PC-9 (cell line): ENCODE measurements around the gene RIOK3. TPM values are rescaled to one million over a fixed set of nuclear protein-coding genes. Genes with fewer than 3 reads are reported as not detected.
"Not testable (repeated sequence)": the region's sequence is repeated elsewhere in the genome, so short reads cannot be mapped to it uniquely, and the experiment has no call there.

Experiments
- BruUV-seq: library from RNA; stranded (reverse); fragments of 400-500 nt; replicated peaks from 2 replicates; lab custom pipeline; 2021; lab: Mats Ljungman, UMichigan
- CTCF ChIA-PET: fragments of 300-600 bp; sonication (Branson Sonifier 250); formaldehyde crosslinking; loops from one replicate; lab custom pipeline; 2022; ENCODE audit warnings: antibody characterized with exemption; lab: Charles Lee
- POLR2A ChIA-PET: fragments of 300-600 bp; sonication (Branson Sonifier 250); formaldehyde crosslinking; loops from one replicate; lab custom pipeline; 2022; ENCODE audit warnings: antibody characterized with exemption; ENCODE audit not compliant: unreplicated experiment; lab: Charles Lee
- DNase-seq, 2 experiments: peaks; one replicate each; pipeline versions ENCODE4 v3.0.0 to v3.0.0-alpha.2; 2015 to 2022; ENCODE audit warnings: mixed read lengths in 1 of 2
- H2AFZ ChIP-seq: fragments of 200-600 bp; sonication (generic); 2 replicates; pipeline ENCODE4 v1.8.1; 2017; ENCODE audit warnings: antibody characterized with exemption
- H3F3A ChIP-seq: fragments of 200-600 bp; sonication (generic); 2 replicates; pipeline ENCODE4 v1.8.1; 2017; ENCODE audit warnings: antibody characterized with exemption, mild to moderate bottlenecking, low read depth; ENCODE audit not compliant: insufficient read depth
- H3K27ac ChIP-seq: fragments of 200-600 bp; sonication (generic); 2 replicates; pipeline ENCODE4 v1.6.1; 2016; ENCODE audit warnings: mixed run types
- H3K27me3 ChIP-seq: fragments of 200-600 bp; sonication (generic); 2 replicates; pipeline ENCODE4 v1.6.1; 2016; ENCODE audit warnings: low read depth, mixed run types; ENCODE audit not compliant: insufficient read depth
- H3K36me3 ChIP-seq: fragments of 200-600 bp; sonication (generic); 2 replicates; pipeline ENCODE4 v1.6.1; 2016; ENCODE audit warnings: low read depth, mixed run types
- H3K4me1 ChIP-seq: fragments of 200-600 bp; sonication (generic); replicated peaks from 2 replicates; pipeline ENCODE4 v1.6.1; 2016; ENCODE audit warnings: mixed run types; ENCODE audit not compliant: insufficient read depth
- H3K4me2 ChIP-seq: fragments of 200-600 bp; sonication (generic); 2 replicates; pipeline ENCODE4 v1.6.1; 2017; ENCODE audit warnings: mixed run types
- H3K4me3 ChIP-seq: fragments of 200-600 bp; sonication (generic); 2 replicates; pipeline ENCODE4 v1.6.1; 2016; ENCODE audit warnings: mixed run types
- H3K79me2 ChIP-seq: fragments of 200-600 bp; sonication (generic); 2 replicates; pipeline ENCODE4 v1.6.1; 2017; ENCODE audit warnings: low read depth, mixed run types
- H3K9me2 ChIP-seq: fragments of 200-600 bp; sonication (generic); 2 replicates; pipeline ENCODE4 v1.8.1; 2017; ENCODE audit warnings: mild to moderate bottlenecking; ENCODE audit not compliant: insufficient read depth
- H3K9me3 ChIP-seq: fragments of 200-600 bp; sonication (generic); 2 replicates; pipeline ENCODE4 v1.8.1; 2016; ENCODE audit warnings: low read depth; ENCODE audit not compliant: insufficient read depth
- H4K20me1 ChIP-seq: fragments of 200-600 bp; sonication (generic); 2 replicates; pipeline ENCODE4 v1.8.1; 2017; ENCODE audit not compliant: insufficient read depth
- EZH2 ChIP-seq: fragments of 200-600 bp; sonication (generic); IDR thresholded peaks from 2 replicates; pipeline ENCODE4 v1.8.0; 2017; ENCODE audit warnings: antibody characterized with exemption, low read depth
- intact Hi-C: fragments of 100-400 bp; cut with micrococcal nuclease; formaldehyde crosslinking; loops from one replicate; pipeline ENCODE4 v1.10.0; 2022; ENCODE audit not compliant: unreplicated experiment
- total RNA-seq: library from RNA; stranded (reverse); gene quantifications from 2 replicates; pipeline ENCODE4 v1.2.3, GENCODE V29; 2021
- TF ChIP-seq, protein P1 (sequence below): fragments of 200-600 bp; sonication (generic); conservative IDR thresholded peaks from 2 replicates; pipeline ENCODE4 v1.6.1; 2017; ENCODE audit warnings: mixed run types, antibody characterized with exemption, mild to moderate bottlenecking, moderate library complexity

RIOK3 gene
- total RNA-seq, 1 experiment from 2014 or later: 39.9 TPM

GRCh38 chr18:23503963-23504344 is 50.9 kb downstream of the RIOK3 start:
- TF ChIP-seq, protein P1, sequence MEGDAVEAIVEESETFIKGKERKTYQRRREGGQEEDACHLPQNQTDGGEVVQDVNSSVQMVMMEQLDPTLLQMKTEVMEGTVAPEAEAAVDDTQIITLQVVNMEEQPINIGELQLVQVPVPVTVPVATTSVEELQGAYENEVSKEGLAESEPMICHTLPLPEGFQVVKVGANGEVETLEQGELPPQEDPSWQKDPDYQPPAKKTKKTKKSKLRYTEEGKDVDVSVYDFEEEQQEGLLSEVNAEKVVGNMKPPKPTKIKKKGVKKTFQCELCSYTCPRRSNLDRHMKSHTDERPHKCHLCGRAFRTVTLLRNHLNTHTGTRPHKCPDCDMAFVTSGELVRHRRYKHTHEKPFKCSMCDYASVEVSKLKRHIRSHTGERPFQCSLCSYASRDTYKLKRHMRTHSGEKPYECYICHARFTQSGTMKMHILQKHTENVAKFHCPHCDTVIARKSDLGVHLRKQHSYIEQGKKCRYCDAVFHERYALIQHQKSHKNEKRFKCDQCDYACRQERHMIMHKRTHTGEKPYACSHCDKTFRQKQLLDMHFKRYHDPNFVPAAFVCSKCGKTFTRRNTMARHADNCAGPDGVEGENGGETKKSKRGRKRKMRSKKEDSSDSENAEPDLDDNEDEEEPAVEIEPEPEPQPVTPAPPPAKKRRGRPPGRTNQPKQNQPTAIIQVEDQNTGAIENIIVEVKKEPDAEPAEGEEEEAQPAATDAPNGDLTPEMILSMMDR: no peak
- TF ChIP-seq EZH2: no peak
- Histone ChIP-seq H3K27ac (no peak overlapping the region), H4K20me1 (peaks cover 4% of the 10 kb centered on the region; the same call in 1 of the 2 replicates), H3K4me3 (peak overlapping the region; percentile 77), H3F3A (no peaks in the 10 kb centered on the region), H3K4me1 (peaks cover 13% of the 10 kb centered on the region), H3K36me3 (no peaks in the 10 kb centered on the region), H3K9me3 (no peaks in the 10 kb centered on the region), H3K4me2 (peak overlapping the region; percentile 79), H3K27me3 (no peaks in the 10 kb centered on the region), H3K9me2 (no peaks in the 10 kb centered on the region), H2AFZ (peak overlapping the region; percentile 88), H3K79me2 (peaks cover 20% of the 10 kb centered on the region)
- BruUV-seq: no TSS peak
- CTCF ChIA-PET: no interaction called here
- POLR2A ChIA-PET: interaction anchor here (0.6 kb wide), 1 partner anchor 715 kb away, joined by 3 read pairs; no protein-coding TSS in a partner anchor
- intact Hi-C loops: loop anchor here (5.0 to 10.0 kb wide), 4 partner anchors 82 to 689 kb away; no protein-coding TSS in a partner anchor
- DNase-seq: no peak

- Histone ChIP-seq H3K27me3 (no peaks in the 10 kb centered on the region), H4K20me1 (peaks cover 4% of the 10 kb centered on the region; the same call in 1 of the 2 replicates), H3K4me3 (peak overlapping the region; percentile 77), H3K36me3 (no peaks in the 10 kb centered on the region), H3K4me1 (peaks cover 13% of the 10 kb centered on the region), H3K27ac (no peak overlapping the region), H3K9me3 (no peaks in the 10 kb centered on the region), H3K4me2 (peak overlapping the region; percentile 79), H3K9me2 (no peaks in the 10 kb centered on the region), H3F3A (no peaks in the 10 kb centered on the region), H2AFZ (no peak overlapping the region), H3K79me2 (peaks cover 20% of the 10 kb centered on the region)
- POLR2A ChIA-PET: no interaction called here
- TF ChIP-seq, protein P1: no peak
- TF ChIP-seq EZH2: no peak
- intact Hi-C loops: loop anchor here (5.0 to 10.0 kb wide), 4 partner anchors 82 to 690 kb away; no protein-coding TSS in a partner anchor
- DNase-seq: no peak
- BruUV-seq: no TSS peak
- CTCF ChIA-PET: no interaction called here
Measured at GRCh38 chr18:23504720-23505119, 51.6 kb downstream of the RIOK3 start.

DNA sequence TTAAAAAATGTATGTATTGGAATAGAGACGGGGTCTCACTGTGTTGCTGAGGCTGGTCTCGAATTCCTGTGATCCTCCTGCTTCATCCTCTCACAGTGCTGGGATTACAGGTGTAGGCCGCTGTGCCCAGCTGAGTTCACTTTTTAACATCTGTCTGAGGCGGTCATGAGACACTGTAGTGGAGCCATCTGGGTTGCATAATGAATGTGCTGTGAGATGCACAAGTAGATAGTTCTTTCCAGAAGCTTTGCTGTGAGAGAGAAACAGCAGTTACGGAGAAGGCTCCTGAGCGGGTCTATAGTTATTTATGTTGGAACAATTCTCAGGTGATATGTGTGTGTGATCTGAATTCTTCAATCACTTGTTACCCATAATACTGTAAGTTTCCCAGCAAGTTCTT is 53.3 kb downstream of the RIOK3 start:
- no TSS peak for BruUV-seq
- intact Hi-C loops: loop anchor here (10.0 kb wide), 1 partner anchor 692 kb away; no protein-coding TSS in a partner anchor

DNA sequence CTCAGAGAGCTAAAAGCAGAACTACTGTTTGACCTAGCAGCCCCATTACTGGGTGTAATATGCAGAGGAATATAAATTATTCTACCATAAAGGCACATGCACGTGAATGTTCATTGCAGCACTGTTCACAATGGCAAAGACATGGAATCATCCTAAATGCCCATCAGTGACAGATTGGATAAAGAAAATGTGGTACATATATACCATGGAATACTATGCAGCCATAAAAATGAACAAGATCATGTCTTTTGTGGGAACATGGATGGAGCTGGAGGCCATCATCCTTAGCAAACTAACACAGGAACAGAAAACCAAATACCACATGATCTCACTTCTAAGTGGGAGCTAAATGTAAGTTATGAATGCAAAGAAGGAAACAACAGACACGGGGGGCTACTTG is 57.8 kb downstream of the RIOK3 start:
- POLR2A ChIA-PET, H3K4me1 ChIP-seq, DNase-seq, H3K9me3 ChIP-seq, H3K79me2 ChIP-seq, H3K27ac ChIP-seq, H3F3A ChIP-seq, H3K9me2 ChIP-seq, H3K36me3 ChIP-seq, H3K27me3 ChIP-seq, H3K4me2 ChIP-seq, BruUV-seq, H2AFZ ChIP-seq, H4K20me1 ChIP-seq, H3K4me3 ChIP-seq, intact Hi-C loops: not testable (repeated sequence)
- CTCF ChIA-PET: interaction anchor here (0.6 kb wide), 2 partner anchors 10 to 220 kb away, joined by 3 to 4 read pairs; no protein-coding TSS in a partner anchor

More for the DNA sequence above, 53.3 kb downstream of the RIOK3 start:
- Histone ChIP-seq H3K27me3 (no peaks in the 10 kb centered on the region), H3K4me1 (peaks cover 13% of the 10 kb centered on the region), H3K9me3 (no peaks in the 10 kb centered on the region), H4K20me1 (peaks cover 4% of the 10 kb centered on the region; the same call in 1 of the 2 replicates), H2AFZ (no peak overlapping the region), H3K9me2 (no peaks in the 10 kb centered on the region), H3F3A (no peaks in the 10 kb centered on the region), H3K4me2 (no peak overlapping the region), H3K4me3 (no peak overlapping the region), H3K79me2 (peaks cover 20% of the 10 kb centered on the region), H3K27ac (no peak overlapping the region), H3K36me3 (no peaks in the 10 kb centered on the region)
- ChIA-PET POLR2A (no interaction called here), CTCF (no interaction called here)
- no peak for TF ChIP-seq EZH2
- TF ChIP-seq, protein P1: no peak
- no peak for DNase-seq

GRCh38 chr18:23512216-23512615 is 59.1 kb downstream of the RIOK3 start:
- H3K9me2 ChIP-seq, H3K4me3 ChIP-seq, BruUV-seq, H3K27me3 ChIP-seq, H3K4me2 ChIP-seq, H2AFZ ChIP-seq, H3K79me2 ChIP-seq, H3K36me3 ChIP-seq, H4K20me1 ChIP-seq, H3F3A ChIP-seq, intact Hi-C loops, H3K9me3 ChIP-seq, H3K27ac ChIP-seq, DNase-seq, H3K4me1 ChIP-seq, POLR2A ChIA-PET: not testable (repeated sequence)
- CTCF ChIA-PET: interaction anchor here (0.6 kb wide), 1 partner anchor 485 kb away, joined by 7 read pairs; no protein-coding TSS in a partner anchor
